ENCODE measurements around the gene TARS2.

Gene TARS2

GRCh38 chr1:150486966-150487762 lies at the start of gene TARS2:
Gene TARS2 (plus strand): TSS chr1:150487419. CDS start chr1:150487451, 32 bp downstream.
- DNase-seq (ENCODE audit: low spot score) = peak; percentile 98

DNA sequence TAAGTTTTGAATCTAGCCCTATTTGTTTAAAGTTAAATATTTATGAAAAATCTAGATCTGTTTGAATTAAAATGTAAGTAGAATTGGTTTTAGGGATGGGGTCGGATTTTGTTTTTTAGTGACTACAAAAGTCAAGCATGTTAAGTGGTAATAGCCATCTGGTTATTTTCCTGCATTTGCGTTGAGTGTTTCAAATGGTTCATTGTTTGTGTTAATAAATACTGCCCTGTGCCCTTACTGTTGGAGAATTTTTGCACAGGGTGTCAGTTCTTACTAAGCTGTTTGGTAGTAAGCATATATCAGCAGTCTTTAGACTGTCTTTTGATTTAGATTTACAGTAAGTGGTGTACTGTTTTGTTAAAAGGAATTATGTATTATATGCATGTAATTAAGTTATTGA lies 46.1 kb upstream of the TARS2 start:
- no peak for DNase-seq (ENCODE audit: low spot score)

GRCh38 chr1:150444232-150444631 lies 43.0 kb upstream of the TARS2 start:
- no peak for DNase-seq (ENCODE audit: low spot score)

- no peak for DNase-seq (ENCODE audit: low spot score)
Observed at GRCh38 chr1:150456146-150456647, 31.0 kb upstream of the TARS2 start.

DNA sequence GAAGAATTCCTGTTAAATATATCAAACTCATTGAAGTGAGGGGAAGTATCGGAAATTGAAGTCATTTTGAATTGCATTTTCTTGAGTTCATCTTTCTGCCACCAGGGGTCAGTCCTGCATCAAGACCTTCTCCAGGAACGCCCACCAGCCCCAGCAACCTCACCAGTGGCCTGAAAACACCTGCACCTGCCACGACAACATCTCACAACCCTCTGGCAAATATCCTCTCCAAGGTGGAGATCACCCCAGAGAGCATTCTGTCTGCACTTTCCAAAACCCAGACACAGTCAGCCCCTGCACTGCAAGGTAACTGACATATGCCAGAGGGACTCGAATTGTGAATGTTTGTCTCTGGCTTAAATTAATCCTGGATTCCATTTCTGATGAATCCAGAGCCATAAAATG lies 22.8 kb upstream of the TARS2 start:
- DNase-seq (ENCODE audit: low spot score) = peak; percentile 80

DNA sequence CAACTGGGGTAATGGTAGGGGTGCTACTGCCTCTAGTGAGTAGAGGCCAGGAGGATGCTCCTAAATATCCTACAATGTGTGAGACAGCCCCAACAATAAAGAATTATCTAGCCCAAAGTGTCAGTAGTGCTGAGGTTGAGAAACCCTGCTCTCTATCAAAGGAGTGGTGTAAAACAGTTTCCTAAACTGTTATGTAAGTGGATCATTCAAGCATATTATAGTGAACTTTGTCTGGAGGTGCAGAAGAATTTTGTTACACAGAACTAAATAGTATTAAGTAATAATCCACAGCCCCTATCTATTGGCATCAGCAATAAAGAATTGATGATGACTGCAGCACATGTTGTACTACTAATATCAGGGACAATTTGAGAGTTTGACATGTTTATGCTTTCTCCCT lies 20.3 kb upstream of the TARS2 start:
- DNase-seq (ENCODE audit: low spot score) = no peak

DNA sequence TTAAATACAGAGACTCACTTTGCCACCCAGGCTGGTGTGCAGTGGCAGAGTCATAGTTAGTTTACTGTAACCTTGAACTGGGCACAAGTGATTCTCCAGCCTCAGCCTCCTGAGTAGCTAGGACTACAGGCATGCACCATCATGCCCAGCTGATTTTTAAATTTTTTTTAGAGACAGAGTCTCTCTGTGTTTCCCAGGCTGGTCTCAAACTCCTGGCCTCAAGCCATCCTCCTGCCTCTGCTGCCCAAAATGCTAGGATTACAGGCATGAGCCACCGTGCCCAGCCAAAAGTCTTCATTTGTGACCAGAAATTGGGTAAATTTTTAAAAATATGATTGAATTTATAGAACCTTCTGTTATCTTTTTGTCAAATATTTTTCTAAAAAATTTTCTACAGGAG lies 17.9 kb upstream of the TARS2 start:
- DNase-seq (ENCODE audit: low spot score) = no peak

- no peak for DNase-seq (ENCODE audit: low spot score)
Observed at GRCh38 chr1:150472601-150473200, 14.5 kb upstream of the TARS2 start.

DNA sequence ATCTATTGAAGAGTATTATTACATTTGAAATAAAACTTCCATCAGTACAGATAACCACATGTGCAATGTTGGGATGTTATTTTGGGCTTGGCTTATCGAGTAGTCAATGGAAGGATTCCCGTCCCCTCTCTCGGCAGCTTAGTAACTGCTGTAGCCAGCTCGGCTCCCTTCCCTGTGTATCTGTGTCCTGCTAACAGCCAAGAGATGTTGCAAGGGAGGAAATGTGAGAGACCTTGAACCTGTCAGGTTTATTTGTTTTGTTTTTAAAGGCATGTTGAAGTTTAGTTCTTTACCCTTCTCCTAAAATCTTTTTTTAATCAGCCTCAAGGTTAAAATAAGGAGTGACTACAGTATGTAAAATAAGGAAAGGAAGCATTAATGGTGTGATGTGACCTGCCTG lies 13.6 kb upstream of the TARS2 start:
- no peak for DNase-seq (ENCODE audit: low spot score)

GRCh38 chr1:150474869-150475268 lies 12.3 kb upstream of the TARS2 start:
- no peak for DNase-seq (ENCODE audit: low spot score)

GRCh38 chr1:150476754-150477153 lies 10.5 kb upstream of the TARS2 start:
- no peak for DNase-seq (ENCODE audit: low spot score)

DNA sequence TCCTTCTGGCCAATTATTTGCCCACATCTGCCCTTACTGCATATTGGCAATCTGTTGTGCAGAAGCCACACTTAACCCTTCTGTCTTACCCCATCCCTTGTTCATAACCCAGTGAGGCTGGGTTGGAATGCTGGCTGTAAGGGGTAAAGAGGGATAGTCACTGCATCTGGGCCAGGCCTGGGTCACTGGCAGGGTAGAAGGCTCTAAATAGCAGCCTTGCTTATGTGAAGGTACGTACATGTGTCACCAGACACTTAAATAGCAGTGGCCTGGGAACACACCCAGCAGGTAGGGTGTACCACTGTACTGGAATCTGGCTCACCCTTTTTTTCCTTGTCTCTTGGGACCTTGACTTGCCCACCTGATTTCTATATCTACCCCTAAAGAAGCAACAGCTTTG lies 9.9 kb upstream of the TARS2 start:
- DNase-seq (ENCODE audit: low spot score) = no peak

DNA sequence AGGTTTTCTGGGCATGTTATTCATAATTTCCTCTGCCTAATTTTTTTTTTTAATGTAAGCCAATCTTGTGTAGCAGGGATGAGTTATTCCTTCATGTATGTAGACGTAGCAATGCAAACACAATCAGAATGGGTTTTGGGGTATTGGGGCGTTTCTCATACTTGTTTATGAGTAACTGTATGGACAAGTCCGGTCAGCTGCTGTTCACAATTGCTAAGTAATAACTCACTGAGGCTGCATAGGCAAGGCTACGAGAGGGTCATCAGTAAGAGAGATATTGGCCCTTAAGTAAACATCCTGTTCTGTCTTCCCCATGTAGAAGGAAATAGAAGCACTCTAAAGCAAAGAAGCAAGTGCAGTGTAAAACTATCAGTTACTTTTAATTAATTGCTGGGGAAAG lies 9.5 kb upstream of the TARS2 start:
- no peak for DNase-seq (ENCODE audit: low spot score)

GRCh38 chr1:150479370-150479769 lies 7.8 kb upstream of the TARS2 start:
- no peak for DNase-seq (ENCODE audit: low spot score)

DNA sequence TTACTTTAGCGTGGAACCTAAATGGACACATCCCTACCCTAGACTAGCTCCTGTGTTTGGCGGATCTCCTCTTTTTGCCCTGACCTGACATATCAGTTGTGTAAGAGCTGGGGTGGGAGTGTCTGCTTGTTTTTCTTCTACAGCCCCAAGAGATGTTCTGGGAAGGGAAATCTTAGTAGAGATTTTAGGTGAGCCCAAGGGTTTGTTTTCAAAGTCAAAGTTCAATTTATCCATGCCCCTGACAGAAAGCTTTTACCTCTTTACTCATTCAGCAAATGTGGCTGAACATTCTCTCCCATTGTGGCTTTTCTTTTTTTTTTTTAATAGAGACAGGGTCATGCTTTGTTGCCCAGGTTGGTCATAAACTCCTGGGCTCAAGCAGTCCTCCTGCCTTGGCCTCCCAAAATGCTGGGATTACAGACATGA lies 7.3 kb upstream of the TARS2 start:
- DNase-seq (ENCODE audit: low spot score) = no peak

DNA sequence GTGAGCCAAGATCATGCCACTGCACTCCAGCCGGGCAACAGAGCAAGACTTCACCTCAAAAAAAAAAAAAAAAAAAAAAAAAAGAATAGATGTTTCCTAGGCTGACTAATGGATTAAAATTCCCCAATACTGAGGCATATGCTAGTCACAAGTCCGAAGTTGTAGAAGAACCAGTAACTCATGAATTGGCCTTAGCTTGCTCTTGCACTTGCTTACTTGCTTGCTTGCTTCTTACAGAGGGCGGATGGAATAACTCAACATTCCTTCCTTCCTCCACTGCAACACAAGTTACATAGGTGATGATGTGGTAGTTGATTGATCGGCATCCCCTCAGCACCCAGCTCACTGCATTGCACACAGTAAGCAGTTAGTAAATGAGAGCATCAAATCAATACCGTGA lies 2.8 kb upstream of the TARS2 start:
- no peak for DNase-seq (ENCODE audit: low spot score)

DNA sequence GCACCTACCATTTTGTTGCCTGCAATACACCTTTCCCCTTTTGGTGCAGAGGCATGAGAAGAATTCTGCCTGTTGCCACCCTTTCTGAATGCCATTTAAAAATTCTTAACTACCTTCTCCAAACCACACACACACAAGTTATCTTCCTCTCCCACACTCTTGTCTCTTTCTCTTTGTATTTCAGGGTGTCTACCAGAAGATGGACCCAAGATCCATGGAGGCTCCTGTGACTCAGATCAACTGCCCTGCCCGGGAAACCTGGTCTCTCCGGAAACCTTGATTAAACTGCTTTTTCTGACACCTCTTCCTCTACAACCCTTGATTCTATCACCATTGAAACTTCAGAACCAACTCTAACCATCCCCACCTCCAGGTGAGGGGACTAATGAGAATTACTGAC lies 2.4 kb upstream of the TARS2 start:
- DNase-seq (ENCODE audit: low spot score) = no peak

- DNase-seq (ENCODE audit: low spot score) = no peak
Observed at GRCh38 chr1:150487763-150488115, 520 bp downstream of the TARS2 start.

GRCh38 chr1:150493175-150493574 lies 6.0 kb downstream of the TARS2 start:
- DNase-seq (ENCODE audit: low spot score) = no peak

GRCh38 chr1:150498342-150498741 lies 11.1 kb downstream of the TARS2 start:
- DNase-seq (ENCODE audit: low spot score) = no peak

DNA sequence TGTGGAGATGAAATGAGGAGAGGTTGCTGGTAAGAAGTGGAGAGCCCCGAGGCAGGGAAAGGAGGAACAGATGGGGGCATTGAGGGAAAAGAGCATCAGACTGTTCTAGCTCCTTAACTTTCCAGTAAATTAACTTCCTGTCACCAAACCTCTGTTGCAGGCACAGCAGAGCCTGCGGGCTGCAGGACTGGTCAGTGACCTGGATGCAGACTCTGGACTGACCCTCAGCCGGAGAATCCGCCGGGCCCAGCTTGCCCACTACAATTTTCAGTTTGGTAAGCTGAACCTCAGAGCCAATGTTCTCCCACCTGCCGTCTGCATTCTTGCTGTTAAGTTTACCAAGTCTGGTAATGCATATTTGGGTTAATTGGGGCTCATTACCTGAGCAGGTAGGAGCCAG lies 18.2 kb downstream of the TARS2 start:
- no peak for DNase-seq (ENCODE audit: low spot score)

GRCh38 chr1:150507912-150508864 lies 21.0 kb downstream of the TARS2 start, which contains the start of gene ECM1:
Gene ECM1 (plus strand): TSS chr1:150508109. CDS start chr1:150508210, 101 bp downstream.
- no peak for DNase-seq (ENCODE audit: low spot score)

Measured in hematopoietic multipotent progenitor cell treated with erythropoietin and hydrocortisone succinate and interleukin-3 and kit ligand, for 17 days (in vitro differentiated cells).